GM19099 (cell line): ENCODE results near the gene REM2.

Source experiments
- POLR2A ChIP-seq: IDR thresholded peaks from 3 replicates; pipeline ENCODE4 v1.6.1; 2011; ENCODE audit warnings: low read depth; ENCODE audit not compliant: insufficient read length; ENCODE audit errors: extremely low read depth

The REM2 gene

DNA sequence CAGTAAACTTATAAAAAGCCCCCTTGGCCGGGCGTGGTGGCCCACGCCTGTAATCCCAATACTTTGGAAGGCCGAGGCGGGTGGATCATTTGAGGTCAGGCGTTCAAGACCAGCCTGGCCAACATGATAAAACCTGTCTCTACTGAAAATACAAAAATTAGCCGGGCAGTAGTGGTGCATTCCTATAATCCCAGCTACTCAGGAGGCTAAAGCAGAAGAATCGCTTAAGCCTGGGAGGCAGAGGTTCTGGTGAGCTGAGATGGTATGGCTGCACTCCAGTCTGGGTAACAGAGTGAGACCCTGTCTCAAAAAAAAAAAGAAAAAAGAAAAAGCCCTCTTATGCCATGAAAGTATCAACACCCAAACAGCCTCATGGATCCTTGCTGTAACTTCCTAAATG is 42.5 kb downstream of the REM2 start:
- no peak for TF ChIP-seq POLR2A

DNA sequence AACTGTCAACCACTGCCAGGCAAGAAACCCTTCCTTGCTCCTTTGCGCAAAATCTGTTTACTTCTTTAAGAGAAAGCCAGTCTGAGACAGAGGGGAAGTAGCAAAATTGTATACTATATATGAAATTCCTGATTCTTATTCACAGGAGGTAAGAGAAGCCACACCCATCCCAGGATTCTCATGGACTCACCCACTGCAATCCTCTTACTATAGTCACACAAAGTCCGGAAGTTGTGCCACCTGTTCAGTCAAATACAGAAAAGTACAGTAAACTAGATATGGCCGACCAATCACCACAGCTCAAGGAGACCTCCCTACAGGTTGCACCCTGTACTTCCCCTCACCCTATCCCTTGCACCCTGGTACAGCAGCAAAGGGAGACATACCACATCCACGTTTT is 43.3 kb downstream of the REM2 start:
- no peak for TF ChIP-seq POLR2A

DNA sequence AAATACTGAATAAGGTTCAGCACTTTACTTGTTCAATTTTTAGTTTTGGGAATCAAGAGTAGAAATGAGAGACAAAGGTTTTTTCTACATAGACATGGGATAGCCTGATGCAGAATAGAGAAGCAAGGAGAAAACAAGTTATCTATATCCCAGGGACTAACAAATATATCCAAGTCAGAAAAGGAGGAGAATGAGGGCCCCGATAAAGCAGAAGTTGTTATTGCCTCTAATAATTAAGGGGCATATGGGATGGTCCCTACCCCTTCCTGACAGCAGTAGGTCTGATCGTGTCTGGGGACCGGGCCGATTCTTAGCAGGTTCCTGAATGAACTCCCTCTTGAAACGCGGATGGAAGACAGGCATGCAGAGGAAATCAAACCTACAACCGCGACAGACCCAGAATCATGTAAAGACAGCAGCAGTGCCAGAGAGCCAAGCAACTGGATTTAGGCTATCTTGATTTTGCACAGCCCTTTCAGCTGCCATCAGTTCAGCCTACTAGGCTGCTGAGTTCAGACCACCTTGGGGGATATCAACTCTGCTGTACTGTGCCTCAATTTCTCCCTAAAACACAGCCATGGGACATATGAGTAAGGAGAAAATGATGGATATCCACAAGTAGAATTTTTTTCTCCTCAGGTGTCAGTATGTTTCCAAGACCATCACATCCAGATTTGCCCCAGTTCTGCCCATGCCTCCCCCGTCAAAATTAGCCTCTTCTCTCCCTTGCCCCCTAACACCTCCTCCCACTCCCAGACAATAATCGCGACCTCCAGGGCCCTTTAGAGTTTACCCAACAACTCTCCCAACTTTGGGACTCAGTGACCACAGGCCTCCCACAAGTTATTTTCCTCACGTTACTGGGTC is 45.4 kb downstream of the REM2 start:
- TF ChIP-seq POLR2A = no peak

DNA sequence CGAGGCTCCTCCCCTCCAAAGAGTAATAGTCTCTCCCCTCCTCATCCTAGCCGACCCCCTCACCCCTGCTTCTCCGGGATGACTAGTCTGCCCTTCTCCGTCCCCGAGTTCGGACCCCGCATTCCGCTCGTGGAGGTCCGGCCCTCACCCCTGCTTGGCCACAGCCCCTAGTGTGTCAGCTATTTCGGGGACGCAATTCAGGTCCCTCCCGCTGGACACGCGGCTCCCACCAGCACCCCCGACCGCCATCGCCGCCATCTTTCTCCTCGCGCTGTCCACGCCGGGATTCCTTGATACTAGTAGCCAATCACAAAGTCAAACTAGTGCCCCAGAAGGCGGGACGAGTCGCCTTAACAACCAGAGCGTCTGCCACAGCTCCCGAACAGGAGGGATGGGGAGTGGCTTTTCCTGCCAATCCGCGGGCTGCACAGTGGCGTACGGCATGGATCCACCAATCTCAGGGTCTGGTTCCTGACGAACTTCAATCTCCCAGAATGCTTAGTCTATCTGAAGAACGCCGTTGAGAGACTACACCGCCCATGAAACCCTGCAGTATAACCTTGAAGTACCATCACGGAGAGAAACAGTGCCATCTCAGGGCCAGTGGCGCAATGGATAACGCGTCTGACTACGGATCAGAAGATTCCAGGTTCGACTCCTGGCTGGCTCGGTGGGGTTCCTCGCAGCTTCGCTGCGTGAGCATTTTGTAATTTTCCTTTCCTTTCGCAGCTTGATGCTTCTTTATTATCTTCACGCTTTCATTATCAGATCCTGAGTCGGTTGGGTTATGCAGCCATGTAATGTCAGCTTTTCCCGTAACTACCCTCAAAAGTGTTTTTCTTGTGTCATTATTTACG is 46.3 kb downstream of the REM2 start, which contains the start of gene PRMT5:
TSS of gene PRMT5 (minus strand) at position 273 of the 857 bp plus-strand sequence. CDS start at position 258, 15 bp downstream.
- TF ChIP-seq POLR2A = peak; percentile 87

DNA sequence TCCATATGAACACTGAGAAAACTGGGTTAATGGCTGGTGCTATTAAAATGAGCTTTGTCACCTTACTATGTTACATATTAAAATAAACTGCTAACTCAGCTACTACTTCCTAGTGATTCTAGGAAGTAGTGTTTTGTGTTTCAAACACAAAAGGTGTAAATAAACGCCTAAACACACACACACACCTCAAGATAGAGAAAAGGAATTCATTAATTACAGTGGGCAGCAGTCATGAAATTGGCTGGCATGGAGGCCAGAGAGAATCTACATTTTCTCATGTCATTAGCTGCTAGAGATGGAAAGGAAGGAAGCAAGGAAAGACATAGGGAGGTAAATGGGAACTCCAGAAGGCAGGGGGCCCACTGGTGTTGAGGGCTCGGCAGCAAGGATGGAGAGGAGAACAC is 46.9 kb downstream of the REM2 start:
- TF ChIP-seq POLR2A = no peak

DNA sequence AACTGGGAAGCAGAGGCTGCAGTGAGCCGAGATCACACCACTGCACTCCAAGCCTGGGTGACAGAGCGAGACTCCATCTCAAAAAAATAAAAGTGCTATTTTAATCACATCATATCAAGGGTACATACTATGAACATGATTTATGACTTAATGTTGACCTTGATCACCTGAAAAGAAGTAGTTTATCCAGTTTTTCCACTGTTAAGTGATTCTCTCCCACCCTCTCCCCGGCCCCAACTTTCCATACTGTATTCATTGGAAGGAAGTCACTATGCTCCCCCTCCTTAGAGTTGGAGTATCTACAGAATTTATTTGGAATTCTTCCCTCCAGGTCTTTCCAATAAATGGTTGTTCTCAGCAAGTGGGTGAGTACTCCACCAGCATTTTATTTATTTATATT is 49.1 kb downstream of the REM2 start:
- no peak for TF ChIP-seq POLR2A

DNA sequence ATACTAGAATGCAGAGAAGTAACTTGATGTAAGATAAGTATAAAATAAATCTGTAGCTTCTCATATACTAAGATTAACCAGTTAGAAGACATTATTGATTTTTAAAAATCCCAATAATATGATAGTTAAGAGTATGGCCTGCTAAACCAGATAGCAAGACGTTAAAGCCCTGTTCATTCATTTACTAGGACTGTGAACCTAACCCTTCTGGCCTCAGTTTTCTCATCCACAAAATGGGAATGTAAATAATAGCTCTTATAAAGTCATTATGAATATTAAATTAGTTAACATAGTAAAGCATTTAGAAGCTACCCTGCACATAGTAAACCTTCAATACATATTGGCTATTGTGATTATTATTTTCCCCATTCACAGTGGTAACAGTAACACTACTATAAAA is 52.1 kb downstream of the REM2 start:
- TF ChIP-seq POLR2A = no peak
